ENCODE results near the gene USF2. TPM values are rescaled to one million over a fixed set of nuclear protein-coding genes. Genes with fewer than 3 reads are reported as not detected.

USF2 gene
- total and polyA plus RNA-seq, 10 of the 15 experiments (the other 5 are each of a cell fraction or from before 2014, with no cell fraction given): 0.56 to 157 (median 65.5) TPM

- TF ChIP-seq ZBTB40 (IDR thresholded peaks at IDR 0.05; ENCODE audit: borderline replicate concordance) (peak; percentile 77; the same call in 1 of the 2 replicates), NR2C1 (IDR thresholded peaks at IDR 0.05) (no peak), USF2 (IDR thresholded peaks at IDR 0.05; ENCODE audit: borderline replicate concordance, low read depth, low read length) (no peak), USF1 (IDR thresholded peaks at IDR 0.05; ENCODE audit: borderline replicate concordance, extremely low read length, insufficient read depth, low read depth, low read length) (no peak), IKZF1 (conservative IDR thresholded peaks at IDR 0.05) (no peak; the same call in none of the 2 replicates), SMAD1 (IDR thresholded peaks at IDR 0.05; ENCODE audit: low read depth, partially characterized antibody) (no peak), REST (IDR thresholded peaks at IDR 0.05; ENCODE audit: low read depth, low read length) (0 out of 2 replicates have a peak, but pooled peaks have one; percentile 46), SPI1 (IDR thresholded peaks at IDR 0.05; ENCODE audit: borderline replicate concordance, insufficient read depth, low read depth, low read length) (0 out of 2 replicates have a peak, but pooled peaks have one; percentile 27), EGR1 (IDR thresholded peaks at IDR 0.05; ENCODE audit: borderline replicate concordance in 1 of 2, low read depth in 2 of 2, low read length in 2 of 2) (peak in 1 of 2 experiments; percentile 39; a peak in 1 of 3 replicates), BRCA1 (IDR thresholded peaks at IDR 0.05; ENCODE audit: low read depth, low read length) (peak; percentile 4; the same call in 1 of the 2 replicates), POU2F2 (IDR thresholded peaks at IDR 0.05; ENCODE audit: borderline replicate concordance, low read depth, low read length) (peak; percentile 95), CEBPZ (IDR thresholded peaks at IDR 0.05; ENCODE audit: low read depth, low read length) (no peak), TCF12 (IDR thresholded peaks at IDR 0.05; ENCODE audit: low read depth, low read length) (peak; percentile 54; the same call in 1 of the 2 replicates)
These were observed 20.2 kb upstream of the USF2 start, which contains the start of gene LSR (continued) for GRCh38 chr19:35248310-35249145.
